ENCODE measurements around the gene CCDC174.

Gene CCDC174

GRCh38 chr3:14658978-14659377, 7.4 kb downstream of the CCDC174 start:
- Mint-ChIP-seq H3K27ac (no peak overlapping the region), H3K4me1 (ENCODE audit: low read depth) (peaks cover 29% of the 10 kb centered on the region), H3K36me3 (ENCODE audit: low read depth) (peaks cover 82% of the 10 kb centered on the region), H3K9me3 (no peaks in the 10 kb centered on the region), H3K4me3 (no peak overlapping the region), H3K27me3 (no peaks in the 10 kb centered on the region)

- Mint-ChIP-seq H3K27me3 (no peaks in the 10 kb centered on the region), H3K36me3 (ENCODE audit: low read depth) (peaks cover 88% of the 10 kb centered on the region), H3K9me3 (no peaks in the 10 kb centered on the region), H3K4me1 (ENCODE audit: low read depth) (peaks cover 25% of the 10 kb centered on the region), H3K4me3 (no peak overlapping the region), H3K27ac (peak overlapping the region; percentile 86)
These were observed 9.4 kb downstream of the CCDC174 start for GRCh38 chr3:14660942-14661341.

GRCh38 chr3:14663396-14664135, 12.0 kb downstream of the CCDC174 start:
- H3K27ac Mint-ChIP-seq: peak overlapping the region; percentile 58

GRCh38 chr3:14664170-14664569, 12.6 kb downstream of the CCDC174 start:
- Mint-ChIP-seq H3K36me3 (ENCODE audit: low read depth) (peaks cover 85% of the 10 kb centered on the region), H3K4me1 (ENCODE audit: low read depth) (peaks cover 9% of the 10 kb centered on the region), H3K27ac (no peak overlapping the region), H3K27me3 (no peaks in the 10 kb centered on the region), H3K9me3 (no peaks in the 10 kb centered on the region), H3K4me3 (no peak overlapping the region)

More at GRCh38 chr3:14663396-14664135, 12.0 kb downstream of the CCDC174 start:
- Mint-ChIP-seq H3K4me3 (no peak overlapping the region), H3K4me1 (ENCODE audit: low read depth) (peaks cover 9% of the 10 kb centered on the region), H3K9me3 (no peaks in the 10 kb centered on the region), H3K27me3 (no peaks in the 10 kb centered on the region), H3K36me3 (ENCODE audit: low read depth) (peaks cover 84% of the 10 kb centered on the region)

GRCh38 chr3:14672588-14672987, 21.0 kb downstream of the CCDC174 start:
- H3K27me3 Mint-ChIP-seq: no peaks in the 10 kb centered on the region
- no peaks in the 10 kb centered on the region for H3K4me1 Mint-ChIP-seq (ENCODE audit: low read depth)
- H3K4me3 Mint-ChIP-seq: no peak overlapping the region
- H3K27ac Mint-ChIP-seq: no peak overlapping the region
- no peaks in the 10 kb centered on the region for H3K9me3 Mint-ChIP-seq
- H3K36me3 Mint-ChIP-seq (ENCODE audit: low read depth): peaks cover 65% of the 10 kb centered on the region

GRCh38 chr3:14674841-14675240, 23.3 kb downstream of the CCDC174 start, which contains the start of gene C3orf20:
Gene C3orf20 (plus strand): TSS chr3:14675141. CDS start chr3:14682714, 7,573 bp downstream.
- H3K27me3 Mint-ChIP-seq: no peaks in the 10 kb centered on the region
- no peak within 1 kb of the TSS for H3K4me3 Mint-ChIP-seq
- peaks cover 49% of the 10 kb centered on the region for H3K36me3 Mint-ChIP-seq (ENCODE audit: low read depth)
- H3K27ac Mint-ChIP-seq: no peak within 1 kb of the TSS
- H3K9me3 Mint-ChIP-seq: peaks cover 3% of the 10 kb centered on the region
- H3K4me1 Mint-ChIP-seq (ENCODE audit: low read depth): no peaks in the 10 kb centered on the region

GRCh38 chr3:14676881-14677280, 25.3 kb downstream of the CCDC174 start:
- H3K27ac Mint-ChIP-seq: no peak overlapping the region
- H3K27me3 Mint-ChIP-seq: no peaks in the 10 kb centered on the region
- peaks cover 34% of the 10 kb centered on the region for H3K36me3 Mint-ChIP-seq (ENCODE audit: low read depth)
- H3K4me1 Mint-ChIP-seq (ENCODE audit: low read depth): no peaks in the 10 kb centered on the region
- peaks cover 8% of the 10 kb centered on the region for H3K9me3 Mint-ChIP-seq
- H3K4me3 Mint-ChIP-seq: no peak overlapping the region

- H3K4me3 Mint-ChIP-seq: no peak overlapping the region
- H3K27ac Mint-ChIP-seq: no peak overlapping the region
- H3K4me1 Mint-ChIP-seq (ENCODE audit: low read depth): no peaks in the 10 kb centered on the region
- peaks cover 8% of the 10 kb centered on the region for H3K9me3 Mint-ChIP-seq
- H3K27me3 Mint-ChIP-seq: no peaks in the 10 kb centered on the region
- H3K36me3 Mint-ChIP-seq (ENCODE audit: low read depth): peaks cover 23% of the 10 kb centered on the region
These were observed 26.5 kb downstream of the CCDC174 start for GRCh38 chr3:14678015-14678503.

- Mint-ChIP-seq H3K27ac (no peak overlapping the region), H3K4me1 (ENCODE audit: low read depth) (no peaks in the 10 kb centered on the region), H3K9me3 (peaks cover 8% of the 10 kb centered on the region), H3K36me3 (ENCODE audit: low read depth) (peaks cover 10% of the 10 kb centered on the region), H3K4me3 (no peak overlapping the region), H3K27me3 (no peaks in the 10 kb centered on the region)
These were observed 28.6 kb downstream of the CCDC174 start for GRCh38 chr3:14680115-14680514.

GRCh38 chr3:14680716-14681115, 29.2 kb downstream of the CCDC174 start:
- H3K9me3 Mint-ChIP-seq: peaks cover 8% of the 10 kb centered on the region
- no peaks in the 10 kb centered on the region for H3K27me3 Mint-ChIP-seq
- H3K4me3 Mint-ChIP-seq: no peak overlapping the region
- no peak overlapping the region for H3K27ac Mint-ChIP-seq
- H3K4me1 Mint-ChIP-seq (ENCODE audit: low read depth): no peaks in the 10 kb centered on the region
- peaks cover 9% of the 10 kb centered on the region for H3K36me3 Mint-ChIP-seq (ENCODE audit: low read depth)

GRCh38 chr3:14684447-14684846, 32.9 kb downstream of the CCDC174 start:
- Mint-ChIP-seq H3K27ac (no peak overlapping the region), H3K9me3 (peaks cover 8% of the 10 kb centered on the region), H3K27me3 (no peaks in the 10 kb centered on the region), H3K4me1 (ENCODE audit: low read depth) (peaks cover 11% of the 10 kb centered on the region), H3K36me3 (ENCODE audit: low read depth) (peaks cover 9% of the 10 kb centered on the region), H3K4me3 (no peak overlapping the region)

- Mint-ChIP-seq H3K4me1 (ENCODE audit: low read depth) (peaks cover 14% of the 10 kb centered on the region), H3K4me3 (no peak overlapping the region), H3K36me3 (ENCODE audit: low read depth) (peaks cover 2% of the 10 kb centered on the region), H3K27me3 (no peaks in the 10 kb centered on the region), H3K27ac (no peak overlapping the region), H3K9me3 (peaks cover 2% of the 10 kb centered on the region)
These were observed 33.6 kb downstream of the CCDC174 start for GRCh38 chr3:14685179-14685578.

GRCh38 chr3:14687360-14687759, 35.8 kb downstream of the CCDC174 start:
- H3K27ac Mint-ChIP-seq: no peak overlapping the region
- peaks cover 17% of the 10 kb centered on the region for H3K4me1 Mint-ChIP-seq (ENCODE audit: low read depth)
- no peaks in the 10 kb centered on the region for H3K9me3 Mint-ChIP-seq
- H3K27me3 Mint-ChIP-seq: no peaks in the 10 kb centered on the region
- H3K4me3 Mint-ChIP-seq: no peak overlapping the region
- no peaks in the 10 kb centered on the region for H3K36me3 Mint-ChIP-seq (ENCODE audit: low read depth)

- H3K27me3 Mint-ChIP-seq: no peaks in the 10 kb centered on the region
- H3K27ac Mint-ChIP-seq: no peak overlapping the region
- peaks cover 8% of the 10 kb centered on the region for H3K36me3 Mint-ChIP-seq (ENCODE audit: low read depth)
- peaks cover 17% of the 10 kb centered on the region for H3K4me1 Mint-ChIP-seq (ENCODE audit: low read depth)
- no peak overlapping the region for H3K4me3 Mint-ChIP-seq
- peaks cover 4% of the 10 kb centered on the region for H3K9me3 Mint-ChIP-seq
These were observed 37.0 kb downstream of the CCDC174 start for GRCh38 chr3:14688525-14688924.

GRCh38 chr3:14689247-14689980, 37.9 kb downstream of the CCDC174 start:
- H3K27me3 Mint-ChIP-seq: no peaks in the 10 kb centered on the region
- H3K36me3 Mint-ChIP-seq (ENCODE audit: low read depth): peaks cover 10% of the 10 kb centered on the region
- no peak overlapping the region for H3K27ac Mint-ChIP-seq
- peaks cover 17% of the 10 kb centered on the region for H3K4me1 Mint-ChIP-seq (ENCODE audit: low read depth)
- no peak overlapping the region for H3K4me3 Mint-ChIP-seq
- peaks cover 4% of the 10 kb centered on the region for H3K9me3 Mint-ChIP-seq
